GM19238 (cell line): Measurements from ENCODE around the gene NDNF.

Experiments used
- DNase-seq: peaks from one replicate; pipeline ENCODE4 v3.0.0; 2011; ENCODE audit warnings: low spot score; ENCODE audit not compliant: insufficient read length

The NDNF gene, protein sequence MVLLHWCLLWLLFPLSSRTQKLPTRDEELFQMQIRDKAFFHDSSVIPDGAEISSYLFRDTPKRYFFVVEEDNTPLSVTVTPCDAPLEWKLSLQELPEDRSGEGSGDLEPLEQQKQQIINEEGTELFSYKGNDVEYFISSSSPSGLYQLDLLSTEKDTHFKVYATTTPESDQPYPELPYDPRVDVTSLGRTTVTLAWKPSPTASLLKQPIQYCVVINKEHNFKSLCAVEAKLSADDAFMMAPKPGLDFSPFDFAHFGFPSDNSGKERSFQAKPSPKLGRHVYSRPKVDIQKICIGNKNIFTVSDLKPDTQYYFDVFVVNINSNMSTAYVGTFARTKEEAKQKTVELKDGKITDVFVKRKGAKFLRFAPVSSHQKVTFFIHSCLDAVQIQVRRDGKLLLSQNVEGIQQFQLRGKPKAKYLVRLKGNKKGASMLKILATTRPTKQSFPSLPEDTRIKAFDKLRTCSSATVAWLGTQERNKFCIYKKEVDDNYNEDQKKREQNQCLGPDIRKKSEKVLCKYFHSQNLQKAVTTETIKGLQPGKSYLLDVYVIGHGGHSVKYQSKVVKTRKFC

DNA sequence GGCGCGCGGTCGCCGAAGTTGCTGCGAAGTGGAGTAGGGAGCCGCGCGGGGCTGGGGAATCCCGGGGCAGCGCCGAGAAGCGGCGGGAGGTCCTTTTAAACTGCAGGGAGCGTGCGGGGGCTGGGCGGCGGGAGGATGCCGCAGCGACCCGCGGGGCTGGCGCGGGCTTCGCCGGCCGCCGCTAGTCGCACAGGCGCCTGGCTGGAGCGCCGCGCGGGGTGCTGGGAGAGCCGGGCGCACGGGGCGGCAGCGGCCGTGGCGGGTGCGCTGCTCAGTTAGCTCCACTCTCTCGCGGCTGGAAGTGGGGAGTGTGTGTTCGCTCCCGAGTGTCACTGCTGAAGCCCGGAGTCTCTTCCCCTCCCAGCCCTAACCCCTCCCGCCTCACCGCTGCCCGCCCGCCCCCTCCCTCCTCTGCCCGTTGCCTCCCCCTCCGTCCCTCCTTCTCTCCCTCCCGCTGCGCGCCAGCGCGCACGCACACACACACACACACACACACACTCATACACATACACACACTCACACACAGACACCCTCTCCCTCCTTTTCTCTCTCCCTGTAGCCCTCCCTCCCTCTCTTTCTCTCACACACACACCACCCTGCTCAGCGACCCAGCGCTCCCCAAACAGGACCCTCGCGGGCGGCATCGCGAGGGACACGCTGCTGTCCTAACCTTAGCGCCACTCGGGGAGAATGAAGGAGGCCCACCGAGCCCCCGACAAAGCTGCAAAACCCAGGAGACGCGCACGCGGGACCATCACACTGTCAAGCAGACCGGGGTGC is at the start of gene NDNF:
Gene NDNF (minus strand): TSS at position 312 of the 780 bp plus-strand sequence. CDS start 26,698 bp downstream, outside the sequence.
- no peak for DNase-seq

- DNase-seq = no peak
Measured at GRCh38 chr4:121119715-121120114, 47.4 kb upstream of the NDNF start.

- DNase-seq = no peak
Measured at GRCh38 chr4:121118344-121118743, 46.0 kb upstream of the NDNF start.

DNA sequence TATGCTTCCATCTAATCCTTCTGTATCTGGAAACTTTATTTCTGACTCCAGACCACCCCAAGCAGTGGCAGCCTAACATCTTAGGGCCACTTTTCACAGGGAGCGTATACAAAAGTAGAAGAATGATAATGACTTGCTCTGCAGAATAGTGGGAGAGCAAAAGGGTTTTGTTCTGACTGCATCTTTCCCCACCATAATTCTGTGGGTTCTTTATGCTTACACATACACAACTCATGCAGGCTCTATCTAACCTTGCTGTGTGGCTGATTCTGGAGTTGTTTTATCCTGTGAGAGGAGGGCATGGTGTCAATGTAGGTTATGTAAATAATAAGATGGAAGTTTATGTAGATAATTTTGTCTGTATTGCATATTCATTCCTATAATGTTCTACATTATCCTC is 42.4 kb upstream of the NDNF start:
- DNase-seq = no peak

DNA sequence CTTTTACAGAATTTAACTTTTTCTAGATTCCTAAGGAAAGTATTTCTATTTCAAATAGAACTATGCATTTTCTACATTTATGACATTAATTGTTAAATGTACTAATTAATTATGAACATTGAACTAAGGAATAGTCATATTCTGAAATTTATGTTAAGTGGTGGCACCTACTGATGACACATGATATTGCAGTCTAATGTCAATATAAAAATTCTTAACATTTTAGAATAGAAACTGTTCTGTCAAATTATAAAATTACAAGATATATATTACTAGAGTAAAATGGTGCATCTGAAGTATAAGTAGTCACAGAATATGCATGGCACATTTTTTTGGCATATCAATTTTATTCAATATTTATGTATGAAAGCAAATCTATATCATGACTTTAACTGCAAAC is 40.2 kb upstream of the NDNF start:
- no peak for DNase-seq

- no peak for DNase-seq
Measured at GRCh38 chr4:121108557-121108956, 36.2 kb upstream of the NDNF start.

GRCh38 chr4:121107507-121107906 is 35.2 kb upstream of the NDNF start:
- no peak for DNase-seq

DNA sequence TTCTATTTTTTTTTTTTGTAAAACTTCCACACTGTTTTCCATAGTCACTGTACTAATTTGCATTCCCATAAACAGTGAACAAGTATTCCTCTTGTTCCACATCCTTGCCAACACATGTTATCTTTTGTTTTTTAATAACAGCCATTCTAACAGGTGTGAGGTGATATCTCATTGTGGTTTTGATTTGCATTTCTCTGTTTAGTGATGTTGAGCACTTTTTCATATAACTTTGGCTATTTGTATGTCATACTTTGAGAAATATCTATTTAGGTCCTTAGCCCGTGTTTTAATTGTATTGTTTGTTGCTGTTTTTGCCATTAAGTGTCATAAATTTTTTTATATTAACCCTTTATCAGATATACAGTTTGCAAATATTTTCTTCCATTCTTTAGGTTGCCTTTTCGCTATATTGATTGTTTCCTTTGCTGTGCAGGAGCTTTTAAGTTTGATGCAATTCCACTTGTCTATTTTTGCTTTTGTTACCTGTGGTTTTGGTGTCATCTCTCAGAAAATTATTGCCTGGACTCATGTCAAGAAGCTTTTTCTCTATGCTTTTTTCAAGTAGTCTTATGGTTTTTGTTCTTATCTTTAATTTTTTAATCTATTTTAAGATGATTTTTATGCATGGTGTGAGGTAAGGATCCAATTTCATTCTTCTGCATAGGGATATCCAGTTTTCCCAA is 27.9 kb upstream of the NDNF start:
- DNase-seq = no peak

DNA sequence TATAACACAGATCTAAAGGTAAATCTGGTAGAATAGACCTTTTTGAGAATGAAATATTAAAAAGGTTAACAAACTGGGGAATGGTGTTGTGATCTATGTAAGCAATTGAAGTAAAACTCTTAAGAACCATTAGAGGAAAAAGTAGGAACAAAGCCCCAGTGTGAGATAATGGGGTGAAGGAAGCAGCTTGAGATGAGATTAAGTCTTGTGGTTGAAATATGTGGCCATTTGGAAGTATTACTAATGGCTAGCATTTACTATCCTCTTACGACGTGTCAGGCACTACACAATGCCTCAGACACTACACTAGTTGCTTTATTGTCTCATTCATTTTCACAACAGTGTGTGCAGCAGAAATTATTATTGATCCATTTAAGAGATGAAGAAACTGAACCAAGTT is 25.9 kb upstream of the NDNF start:
- DNase-seq = no peak

DNA sequence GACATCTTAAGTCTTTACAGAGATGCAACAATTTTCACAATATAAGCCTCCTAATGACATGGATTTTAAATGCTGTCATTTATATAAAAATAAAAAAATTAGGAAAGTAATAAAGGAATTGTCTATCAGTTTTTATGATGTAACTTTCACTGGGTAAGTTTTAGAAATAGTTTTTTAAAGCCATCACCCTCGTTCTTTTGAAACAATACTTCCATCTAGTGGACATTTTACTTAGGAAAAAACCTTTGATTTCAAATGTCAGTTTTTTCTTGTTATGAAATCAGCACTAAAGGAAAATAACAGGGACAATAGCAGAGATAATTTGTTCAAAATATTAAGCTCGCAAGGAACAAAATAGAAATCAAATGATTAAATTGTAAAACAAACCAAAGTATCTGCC is 24.3 kb upstream of the NDNF start:
- DNase-seq = no peak

- DNase-seq = no peak
Measured at GRCh38 chr4:121096191-121096590, 23.9 kb upstream of the NDNF start.

DNA sequence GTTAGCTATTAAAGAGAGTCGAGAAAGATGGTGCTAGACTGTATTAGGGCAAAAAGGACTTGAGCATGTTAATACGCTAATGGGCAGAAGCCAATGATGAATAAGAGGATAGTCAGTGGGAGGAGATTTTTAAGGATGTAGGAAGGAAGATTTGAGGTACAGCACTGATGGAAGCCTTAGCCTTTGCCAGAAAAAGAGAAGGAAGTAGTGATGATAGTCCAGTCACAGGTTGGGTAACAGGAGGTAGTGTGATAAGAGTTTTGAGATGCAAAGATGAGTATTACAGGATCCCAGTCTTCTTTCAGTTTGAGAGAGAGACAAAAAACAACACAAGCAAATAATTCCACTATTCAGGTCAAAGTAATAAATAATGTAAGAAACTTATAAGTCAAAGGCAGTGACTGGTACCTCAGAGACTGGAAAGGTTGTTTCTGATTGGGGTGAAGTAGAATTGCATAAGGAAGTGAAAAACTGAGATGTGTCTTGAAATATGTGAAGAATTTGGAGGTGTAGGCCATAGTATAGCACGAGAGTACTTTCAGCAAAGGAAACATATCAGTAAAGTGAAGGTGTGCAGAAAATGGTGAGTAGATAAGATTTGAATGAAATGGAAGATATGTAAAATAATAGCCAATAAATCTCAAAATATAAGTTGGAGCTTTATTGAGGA is 22.1 kb upstream of the NDNF start:
- no peak for DNase-seq

DNA sequence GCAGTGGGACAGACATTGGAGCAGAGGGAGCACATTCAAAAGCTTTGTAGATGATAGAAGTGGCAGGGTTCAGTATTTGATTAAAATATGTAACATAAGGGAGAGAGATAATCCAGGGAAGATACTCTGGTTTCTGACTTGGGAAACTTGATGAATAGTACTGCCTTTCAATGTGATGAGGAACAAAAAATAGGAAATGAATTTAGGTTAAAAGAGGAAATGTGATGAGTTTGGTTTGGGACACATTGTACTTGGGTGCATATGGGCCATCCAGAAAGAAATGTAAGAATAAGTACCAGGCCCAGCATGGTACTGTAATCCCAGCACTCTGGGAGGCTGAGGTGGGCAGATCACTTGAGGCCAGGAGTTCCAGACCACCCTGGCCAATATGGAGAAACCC is 20.9 kb upstream of the NDNF start:
- DNase-seq = no peak

GRCh38 chr4:121091941-121092340 is 19.6 kb upstream of the NDNF start:
- no peak for DNase-seq

GRCh38 chr4:121088867-121089266 is 16.5 kb upstream of the NDNF start:
- DNase-seq = no peak

DNA sequence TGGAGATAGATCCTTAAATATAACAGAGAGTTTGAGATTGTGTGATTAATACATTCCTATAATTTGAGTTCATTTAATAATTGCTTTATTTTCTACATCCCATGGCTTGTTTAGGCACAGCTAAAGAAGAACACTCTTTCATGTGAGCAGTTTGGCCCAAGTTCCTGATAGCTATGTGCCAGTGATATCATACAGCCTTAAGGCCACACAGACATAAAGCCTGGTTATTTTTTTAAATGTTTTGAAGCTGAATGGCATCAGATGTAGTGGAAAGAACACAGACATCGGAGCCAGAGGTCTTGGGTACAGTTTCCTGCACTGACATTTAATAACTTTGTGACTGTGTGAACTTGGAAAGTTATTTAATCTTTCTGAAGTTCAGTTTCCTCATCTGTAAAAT is 7.0 kb upstream of the NDNF start:
- DNase-seq = no peak

DNA sequence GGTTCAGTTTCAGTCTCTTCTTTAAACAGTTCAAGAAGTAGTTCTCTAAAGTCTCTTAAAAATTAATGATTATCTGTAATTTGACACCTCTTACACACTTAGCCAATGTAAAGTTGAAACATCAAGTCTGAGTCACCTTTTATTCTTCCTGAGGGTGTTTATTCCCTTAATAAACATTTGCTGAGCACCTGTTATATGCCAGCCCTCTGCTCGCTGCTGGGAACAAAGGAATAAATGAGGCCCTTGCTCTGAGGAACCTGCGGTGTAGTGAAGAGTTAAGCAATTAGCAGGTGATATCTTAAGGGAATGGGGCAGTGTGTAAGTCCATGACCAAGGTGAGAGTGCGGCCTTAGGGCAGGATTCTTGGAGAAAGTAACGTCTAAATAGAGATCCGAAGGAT is 5.2 kb upstream of the NDNF start:
- no peak for DNase-seq

DNA sequence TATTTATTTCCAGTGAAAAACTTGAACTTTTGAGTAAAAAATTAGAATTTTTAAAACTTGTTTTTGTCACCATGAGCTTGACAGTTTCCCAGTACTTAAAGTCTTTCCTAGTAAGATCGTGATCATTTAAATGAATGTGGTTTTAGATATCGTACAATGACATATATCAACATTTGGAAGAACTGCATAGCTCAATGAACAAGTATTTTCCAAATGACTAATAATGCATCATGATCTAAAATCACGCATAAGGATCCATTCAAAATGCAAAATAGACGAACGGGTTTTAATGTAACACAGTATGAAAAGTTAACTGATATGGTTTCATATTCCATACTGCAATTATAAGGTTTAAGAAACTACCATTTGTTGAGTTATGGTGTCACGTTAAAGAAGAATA is 4.1 kb upstream of the NDNF start:
- no peak for DNase-seq

- DNase-seq = no peak
Measured at GRCh38 chr4:121073672-121074381, 1.5 kb upstream of the NDNF start.

DNA sequence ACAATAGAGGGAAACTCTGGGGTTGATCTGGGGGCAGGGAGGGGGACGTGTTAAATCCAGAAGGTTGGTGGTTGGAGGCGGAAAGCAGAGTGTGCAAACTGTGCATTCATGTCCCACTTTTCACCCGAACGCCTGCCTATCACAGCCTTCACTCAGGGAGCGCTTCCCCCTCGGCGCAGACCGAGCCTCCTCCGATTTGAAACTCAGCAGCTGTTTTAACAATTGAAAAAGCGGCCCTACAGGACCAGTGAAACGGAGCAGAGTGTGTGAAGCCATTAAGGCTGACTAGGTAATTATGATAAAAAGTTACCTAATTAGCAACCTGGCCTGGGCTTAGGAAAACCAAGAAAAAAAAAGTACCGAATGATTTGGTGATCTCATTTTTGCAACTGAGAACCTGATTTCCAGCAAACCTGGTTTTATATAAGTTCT is 685 bp upstream of the NDNF start:
- DNase-seq = no peak
